Keratinocyte (primary cell): ENCODE measurements around the gene CTNND1. TPM values are rescaled to one million over a fixed set of nuclear protein-coding genes. Genes with fewer than 3 reads are reported as not detected.

Experiments used
- DNase-seq: peaks from one replicate; pipeline ENCODE4 v3.0.0-alpha.2; 2011; ENCODE audit warnings: low read depth, missing footprints, low spot score
- FAIRE-seq: peaks from 2 replicates; lab custom pipeline; 2011; peaks lifted over from hg19 to GRCh38; lab: Jason Lieb, UNC
- H2AFZ ChIP-seq: 2 replicates; pipeline ENCODE4 v1.6.0; 2012; ENCODE audit warnings: low read length, control low read depth, inconsistent platforms; ENCODE audit not compliant: control insufficient read depth
- H3K27ac ChIP-seq: 2 replicates; pipeline ENCODE4 v1.5.1; 2011; ENCODE audit warnings: low read length; ENCODE audit not compliant: control insufficient read depth, insufficient read depth
- H3K27me3 ChIP-seq: 3 replicates; pipeline ENCODE4 v1.6.0; 2011; ENCODE audit warnings: low read length; ENCODE audit not compliant: control insufficient read depth, insufficient read depth; ENCODE audit errors: extremely low read depth
- H3K36me3 ChIP-seq, 2 experiments: 2 replicates in 1 of 2; 3 replicates in 1 of 2; pipeline ENCODE4 v1.5.1; 2011; ENCODE audit warnings: low read length in 2 of 2, mild to moderate bottlenecking in 1 of 2; ENCODE audit not compliant: control insufficient read depth in 2 of 2, insufficient read depth in 2 of 2; ENCODE audit errors: extremely low read depth in 1 of 2
- H3K4me1 ChIP-seq: 3 replicates; pipeline ENCODE4 v1.5.1; 2011; ENCODE audit warnings: low read length; ENCODE audit not compliant: control insufficient read depth, insufficient read depth; ENCODE audit errors: extremely low read depth
- H3K4me2 ChIP-seq: 3 replicates; pipeline ENCODE4 v1.6.0; 2011; ENCODE audit warnings: low read depth, low read length; ENCODE audit not compliant: control insufficient read depth, insufficient read depth; ENCODE audit errors: extremely low read depth
- H3K4me3 ChIP-seq, 3 experiments: fragments of 200-600 bp in 1 of 3; sonication (generic) in 1 of 3; 2 replicates in 2 of 3; 3 replicates in 1 of 3; pipeline ENCODE4 v1.5.1; 2011 to 2016; ENCODE audit warnings: low read length in 3 of 3, mild to moderate bottlenecking in 3 of 3, control low read depth in 2 of 3, inconsistent platforms in 1 of 3, low read depth in 1 of 3, mixed read lengths in 1 of 3, mixed run types in 1 of 3, moderate library complexity in 1 of 3; ENCODE audit not compliant: control insufficient read depth in 2 of 3, insufficient read depth in 2 of 3; ENCODE audit errors: extremely low read depth in 1 of 3
- H3K79me2 ChIP-seq: 2 replicates; pipeline ENCODE4 v1.6.0; 2012; ENCODE audit warnings: low read length; ENCODE audit not compliant: control insufficient read depth, insufficient read depth
- H3K9ac ChIP-seq: 3 replicates; pipeline ENCODE4 v1.6.0; 2011; ENCODE audit warnings: low read length; ENCODE audit not compliant: control insufficient read depth, insufficient read depth; ENCODE audit errors: extremely low read depth
- H3K9me1 ChIP-seq: 3 replicates; pipeline ENCODE4 v1.6.0; 2011; ENCODE audit warnings: low read length; ENCODE audit not compliant: control insufficient read depth, insufficient read depth; ENCODE audit errors: extremely low read depth
- H3K9me3 ChIP-seq: 2 replicates; pipeline ENCODE4 v1.5.1; 2012; ENCODE audit warnings: low read depth, low read length; ENCODE audit not compliant: control insufficient read depth
- H4K20me1 ChIP-seq: 3 replicates; pipeline ENCODE4 v1.6.0; 2011; ENCODE audit warnings: low read length; ENCODE audit not compliant: control insufficient read depth, insufficient read depth; ENCODE audit errors: extremely low read depth
- EZH2 ChIP-seq: IDR thresholded peaks from one replicate; pipeline ENCODE4 v1.6.1; 2012; ENCODE audit warnings: inconsistent platforms, mild to moderate bottlenecking, low read length, moderate library complexity
- dilution Hi-C: fragments of 300-500 bp; cut with MboI; formaldehyde crosslinking; loops from one replicate; pipeline ENCODE4 v1.7.0; 2020; ENCODE audit warnings: low sequenced_read_pairs; ENCODE audit not compliant: extremely low pct_ligation_motif_present
- polyA plus RNA-seq, 5 experiments: library from polyadenylated mRNA; depleted of rRNA in 3 of 5; stranded (reverse) in 3 of 5; stranded (forward) in 1 of 5; unstranded in 1 of 5; fragments of >200 nt; gene quantifications; 1 replicate in 1 of 5; 2 replicates in 3 of 5; 3 replicates in 1 of 5; pipeline versions ENCODE4 v1.2.1 to v1.2.3, GENCODE V29; 2011 to 2012; ENCODE audit warnings: missing spikeins in 2 of 5, low read depth in 1 of 5, low replicate concordance in 1 of 5
- TF ChIP-seq, protein P1 (sequence below), 3 experiments: IDR thresholded peaks in 1 of 3; conservative IDR thresholded peaks in 1 of 3; optimal IDR thresholded peaks in 1 of 3; 2 replicates in 2 of 3; 3 replicates in 1 of 3; pipeline versions ENCODE3 to v1.5.1; 2011; ENCODE audit warnings: low read length in 3 of 3, mild to moderate bottlenecking in 3 of 3, moderate library complexity in 2 of 3, control low read depth in 1 of 3, inconsistent platforms in 1 of 3; ENCODE audit not compliant: insufficient read depth in 2 of 3; ENCODE audit errors: extremely low read depth in 1 of 3

The CTNND1 gene
- polyA plus RNA-seq, 1 donor (not counting 4 experiments of a cell fraction or from before 2014, with no cell fraction given) = 144 TPM

GRCh38 chr11:57812634-57813033 is 51.0 kb downstream of the CTNND1 start:
- no peaks in the 10 kb centered on the region for H4K20me1 ChIP-seq
- H3K4me2 ChIP-seq = no peak overlapping the region
- H3K9me1 ChIP-seq = no peaks in the 10 kb centered on the region
- dilution Hi-C loops = no loop called here
- peaks cover 35 to 48% of the 10 kb centered on the region in 2 experiments for H3K36me3 ChIP-seq
- no peak for DNase-seq
- H3K79me2 ChIP-seq = no peaks in the 10 kb centered on the region
- no peak overlapping the region for H3K9ac ChIP-seq
- no peak for FAIRE-seq
- no peak overlapping the region for H2AFZ ChIP-seq
- H3K9me3 ChIP-seq = no peaks in the 10 kb centered on the region
- TF ChIP-seq, protein P1, sequence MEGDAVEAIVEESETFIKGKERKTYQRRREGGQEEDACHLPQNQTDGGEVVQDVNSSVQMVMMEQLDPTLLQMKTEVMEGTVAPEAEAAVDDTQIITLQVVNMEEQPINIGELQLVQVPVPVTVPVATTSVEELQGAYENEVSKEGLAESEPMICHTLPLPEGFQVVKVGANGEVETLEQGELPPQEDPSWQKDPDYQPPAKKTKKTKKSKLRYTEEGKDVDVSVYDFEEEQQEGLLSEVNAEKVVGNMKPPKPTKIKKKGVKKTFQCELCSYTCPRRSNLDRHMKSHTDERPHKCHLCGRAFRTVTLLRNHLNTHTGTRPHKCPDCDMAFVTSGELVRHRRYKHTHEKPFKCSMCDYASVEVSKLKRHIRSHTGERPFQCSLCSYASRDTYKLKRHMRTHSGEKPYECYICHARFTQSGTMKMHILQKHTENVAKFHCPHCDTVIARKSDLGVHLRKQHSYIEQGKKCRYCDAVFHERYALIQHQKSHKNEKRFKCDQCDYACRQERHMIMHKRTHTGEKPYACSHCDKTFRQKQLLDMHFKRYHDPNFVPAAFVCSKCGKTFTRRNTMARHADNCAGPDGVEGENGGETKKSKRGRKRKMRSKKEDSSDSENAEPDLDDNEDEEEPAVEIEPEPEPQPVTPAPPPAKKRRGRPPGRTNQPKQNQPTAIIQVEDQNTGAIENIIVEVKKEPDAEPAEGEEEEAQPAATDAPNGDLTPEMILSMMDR (optimal IDR thresholded peaks at IDR 0.05 in 1 of 3, IDR thresholded peaks at IDR 0.05 in 1 of 3, conservative IDR thresholded peaks at IDR 0.05 in 1 of 3; ENCODE audit: extremely low read depth in 1 of 3, insufficient read depth in 2 of 3, low read length in 3 of 3) = no peak
- TF ChIP-seq EZH2 = no peak
- no peak overlapping the region for H3K4me3 ChIP-seq
- no peak overlapping the region for H3K27ac ChIP-seq
- no peaks in the 10 kb centered on the region for H3K4me1 ChIP-seq
- no peaks in the 10 kb centered on the region for H3K27me3 ChIP-seq

GRCh38 chr11:57815476-57815875 is 53.9 kb downstream of the CTNND1 start:
- dilution Hi-C loops = no loop called here
- H3K27me3 ChIP-seq = no peaks in the 10 kb centered on the region
- H3K9me1 ChIP-seq = no peaks in the 10 kb centered on the region
- peaks cover 33 to 44% of the 10 kb centered on the region in 2 experiments for H3K36me3 ChIP-seq
- TF ChIP-seq, protein P1 (optimal IDR thresholded peaks at IDR 0.05 in 1 of 3, IDR thresholded peaks at IDR 0.05 in 1 of 3, conservative IDR thresholded peaks at IDR 0.05 in 1 of 3; ENCODE audit: extremely low read depth in 1 of 3, insufficient read depth in 2 of 3, low read length in 3 of 3) = no peak
- TF ChIP-seq EZH2 = no peak
- no peak overlapping the region for H3K4me3 ChIP-seq
- no peaks in the 10 kb centered on the region for H4K20me1 ChIP-seq
- H3K27ac ChIP-seq = no peak overlapping the region
- no peak overlapping the region for H3K4me2 ChIP-seq
- no peak overlapping the region for H2AFZ ChIP-seq
- no peaks in the 10 kb centered on the region for H3K4me1 ChIP-seq
- no peaks in the 10 kb centered on the region for H3K9me3 ChIP-seq
- H3K79me2 ChIP-seq = no peaks in the 10 kb centered on the region
- no peak overlapping the region for H3K9ac ChIP-seq
- DNase-seq (no peak), FAIRE-seq (no peak)
